Measurements from ENCODE around the gene BRAP.
"Not testable (repeated sequence)": the region's sequence is repeated elsewhere in the genome, so short reads cannot be mapped to it uniquely, and the experiment has no call there.

Gene BRAP

GRCh38 chr12:111605911-111606766 lies 79.6 kb downstream of the BRAP start:
- DNase-seq: no peak

- not testable (repeated sequence) for DNase-seq
These were observed 82.9 kb downstream of the BRAP start for GRCh38 chr12:111602857-111603256.

GRCh38 chr12:111602348-111602747 lies 83.4 kb downstream of the BRAP start:
- DNase-seq: no peak

GRCh38 chr12:111600986-111601385 lies 84.8 kb downstream of the BRAP start:
- not testable (repeated sequence) for DNase-seq

- DNase-seq: no peak
These were observed 85.5 kb downstream of the BRAP start for GRCh38 chr12:111600205-111600642.

- DNase-seq: peak; percentile 89
These were observed 86.1 kb downstream of the BRAP start for GRCh38 chr12:111599453-111600204.

- no peak for DNase-seq
These were observed 86.9 kb downstream of the BRAP start, which contains the start of gene ATXN2 for GRCh38 chr12:111598637-111599452. ATXN2 (minus strand) TSS chr12:111599315; CDS start chr12:111599034, 281 bp downstream.

- DNase-seq: no peak
These were observed 87.7 kb downstream of the BRAP start for GRCh38 chr12:111597831-111598636.

- no peak for DNase-seq
These were observed 88.5 kb downstream of the BRAP start for GRCh38 chr12:111596985-111597830.

- not testable (repeated sequence) for DNase-seq
These were observed 90.4 kb downstream of the BRAP start for GRCh38 chr12:111595341-111595835.

All from T1000 (cell line).